ENCODE data around the gene FAAP100.

DNA sequence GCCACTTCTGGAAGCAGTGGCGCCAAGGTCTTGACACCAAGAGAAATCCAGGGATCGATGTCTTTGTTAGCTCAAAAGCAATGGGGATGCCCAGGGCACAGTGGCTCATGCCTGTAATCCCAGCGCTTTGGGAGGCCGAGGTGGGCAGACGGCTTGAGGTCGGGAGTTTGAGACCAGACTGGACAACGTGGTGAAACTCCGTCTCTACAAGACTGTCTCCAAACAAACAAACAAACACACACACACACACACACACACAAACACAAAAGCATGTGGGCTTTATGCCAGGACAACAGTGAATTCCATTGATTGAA is 22.4 kb upstream of the FAAP100 start:
- no peak for TF ChIP-seq YY1 (IDR thresholded peaks at IDR 0.05; ENCODE audit: insufficient read depth, insufficient read length)
- TF ChIP-seq ZNF274 (IDR thresholded peaks at IDR 0.05; ENCODE audit: low read depth, low read length) = no peak
- TF ChIP-seq SUZ12 (IDR thresholded peaks at IDR 0.05; ENCODE audit: extremely low read depth, insufficient read depth, insufficient read length) = no peak
